Suprapubic skin (tissue), 4 donors: ENCODE results near the gene CACUL1. TPM values are rescaled to one million over a fixed set of nuclear protein-coding genes. Genes with fewer than 3 reads are reported as not detected.

Source experiments
- DNase-seq, 2 donors: peaks; one replicate each; pipeline ENCODE4 v3.0.0-alpha.2; 2019; ENCODE audit warnings: low spot score in 2 of 2
- H3K27ac ChIP-seq: fragments of 200-600 bp; sonication (generic); one replicate; pipeline ENCODE4 v1.5.1; 2019
- H3K27me3 ChIP-seq: fragments of 200-600 bp; sonication (generic); one replicate; pipeline ENCODE4 v1.5.1; 2019
- H3K36me3 ChIP-seq: fragments of 200-600 bp; sonication (generic); one replicate; pipeline ENCODE4 v1.5.1; 2019
- H3K4me1 ChIP-seq: fragments of 200-600 bp; sonication (generic); one replicate; pipeline ENCODE4 v1.5.1; 2019
- H3K4me3 ChIP-seq: fragments of 200-600 bp; sonication (generic); one replicate; pipeline ENCODE4 v1.5.1; 2019; ENCODE audit warnings: mild to moderate bottlenecking
- H3K9me3 ChIP-seq: fragments of 200-600 bp; sonication (generic); one replicate; pipeline ENCODE4 v1.5.1; 2019
- EP300 ChIP-seq: sonication (generic); formaldehyde crosslinking; IDR thresholded peaks from one replicate; pipeline ENCODE4 v1.6.1; 2017; ENCODE audit warnings: antibody characterized with exemption
- POLR2A ChIP-seq, 2 donors: fragments of 450-650 bp; IDR thresholded peaks; one replicate each; pipeline ENCODE4 v1.6.1; 2017; ENCODE audit warnings: antibody characterized with exemption in 2 of 2, mild to moderate bottlenecking in 2 of 2, moderate library complexity in 2 of 2
- POLR2AphosphoS5 ChIP-seq, 3 donors: sonication (generic); formaldehyde crosslinking; IDR thresholded peaks; one replicate each; pipeline ENCODE4 v1.6.1; 2017; ENCODE audit warnings: antibody characterized with exemption in 3 of 3
- WGBS: methylation state at CpG from one replicate; pipeline ENCODE4 v1.1.5; 2018; 5-methylcytosine and 5-hydroxymethylcytosine counted together
- total RNA-seq, 4 donors: library from RNA; depleted of rRNA; stranded (reverse); fragments of >200 nt; gene quantifications; one replicate each; pipeline ENCODE4 v1.1.0, GENCODE V29; 2016
- TF ChIP-seq, protein P1 (sequence below), 2 donors: fragments of 200-600 bp in 1 of 2; fragments of 450-650 bp in 1 of 2; sonication (generic) in 1 of 2; IDR thresholded peaks; one replicate each; pipeline ENCODE4 v1.5.1; 2016 to 2019; ENCODE audit warnings: antibody characterized with exemption in 2 of 2, mild to moderate bottlenecking in 1 of 2, moderate library complexity in 1 of 2

The CACUL1 gene
- total RNA-seq, 4 donors from 2014 or later: 21.9 to 41.6 (median 25.2) TPM

DNA sequence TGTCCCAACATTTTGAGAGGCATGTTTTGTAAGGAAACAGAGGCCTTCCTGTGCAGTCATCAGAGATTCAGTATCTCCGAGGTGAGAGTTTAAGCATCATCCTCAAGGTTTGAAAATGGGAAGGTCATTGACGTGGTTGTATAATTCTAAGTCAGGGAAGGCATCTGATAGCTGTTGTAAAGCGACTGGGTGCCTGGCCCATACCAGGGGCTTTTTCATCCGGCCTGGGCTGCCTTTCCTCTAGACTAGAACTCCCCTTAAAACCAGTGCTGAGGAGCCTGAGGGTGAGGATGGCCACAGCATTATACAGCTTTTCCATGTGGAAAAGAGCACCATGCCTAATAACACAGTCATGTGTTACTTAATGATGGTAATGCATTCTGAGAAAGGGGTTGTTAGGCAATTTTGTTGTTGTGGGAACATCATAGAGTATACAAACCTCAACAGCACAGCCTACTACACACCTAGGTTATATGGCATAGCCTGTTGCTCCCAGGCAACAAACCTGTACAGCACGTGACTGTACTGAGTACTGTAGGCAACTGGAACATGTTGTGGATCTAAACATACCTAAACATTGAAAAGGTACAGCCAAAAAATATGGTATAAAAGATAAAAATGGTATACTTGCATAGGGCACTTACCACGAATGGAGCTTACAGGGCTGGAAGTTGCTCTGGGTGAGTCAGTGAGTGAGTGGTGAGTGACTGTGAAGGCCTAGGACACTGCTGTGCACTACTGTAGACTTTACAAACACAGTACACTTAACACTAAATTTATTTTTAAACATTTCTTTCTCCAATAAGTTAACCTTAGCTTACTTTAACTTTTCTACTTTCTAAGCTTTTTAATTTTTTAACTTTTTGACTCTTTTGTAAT, 13.5 kb upstream of the CACUL1 start:
- H3K4me1 ChIP-seq: peaks cover 4% of the 10 kb centered on the region
- H3K27ac ChIP-seq: no peak overlapping the region
- no peak overlapping the region for H3K4me3 ChIP-seq
- TF ChIP-seq POLR2AphosphoS5 (IDR thresholded peaks at IDR 0.05) (no peak), POLR2A (IDR thresholded peaks at IDR 0.05) (no peak)
- WGBS: 85% methylated on average over 6 of the region's 6 CpGs
- H3K9me3 ChIP-seq: no peaks in the 10 kb centered on the region
- H3K27me3 ChIP-seq: no peaks in the 10 kb centered on the region
- DNase-seq: no peak
- H3K36me3 ChIP-seq: no peaks in the 10 kb centered on the region

GRCh38 chr10:118767297-118768040, 12.7 kb upstream of the CACUL1 start:
- Histone ChIP-seq H3K27ac (no peak overlapping the region), H3K4me3 (no peak overlapping the region), H3K27me3 (no peaks in the 10 kb centered on the region), H3K36me3 (no peaks in the 10 kb centered on the region), H3K9me3 (no peaks in the 10 kb centered on the region), H3K4me1 (peaks cover 4% of the 10 kb centered on the region)
- no peak for TF ChIP-seq POLR2AphosphoS5 (IDR thresholded peaks at IDR 0.05)
- TF ChIP-seq EP300: no peak
- TF ChIP-seq POLR2A (IDR thresholded peaks at IDR 0.05): no peak
- TF ChIP-seq, protein P1, sequence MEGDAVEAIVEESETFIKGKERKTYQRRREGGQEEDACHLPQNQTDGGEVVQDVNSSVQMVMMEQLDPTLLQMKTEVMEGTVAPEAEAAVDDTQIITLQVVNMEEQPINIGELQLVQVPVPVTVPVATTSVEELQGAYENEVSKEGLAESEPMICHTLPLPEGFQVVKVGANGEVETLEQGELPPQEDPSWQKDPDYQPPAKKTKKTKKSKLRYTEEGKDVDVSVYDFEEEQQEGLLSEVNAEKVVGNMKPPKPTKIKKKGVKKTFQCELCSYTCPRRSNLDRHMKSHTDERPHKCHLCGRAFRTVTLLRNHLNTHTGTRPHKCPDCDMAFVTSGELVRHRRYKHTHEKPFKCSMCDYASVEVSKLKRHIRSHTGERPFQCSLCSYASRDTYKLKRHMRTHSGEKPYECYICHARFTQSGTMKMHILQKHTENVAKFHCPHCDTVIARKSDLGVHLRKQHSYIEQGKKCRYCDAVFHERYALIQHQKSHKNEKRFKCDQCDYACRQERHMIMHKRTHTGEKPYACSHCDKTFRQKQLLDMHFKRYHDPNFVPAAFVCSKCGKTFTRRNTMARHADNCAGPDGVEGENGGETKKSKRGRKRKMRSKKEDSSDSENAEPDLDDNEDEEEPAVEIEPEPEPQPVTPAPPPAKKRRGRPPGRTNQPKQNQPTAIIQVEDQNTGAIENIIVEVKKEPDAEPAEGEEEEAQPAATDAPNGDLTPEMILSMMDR (IDR thresholded peaks at IDR 0.05): no peak
- DNase-seq: no peak
- WGBS: 74% methylated on average over 6 of the region's 6 CpGs

GRCh38 chr10:118764195-118764594, 9.4 kb upstream of the CACUL1 start:
- H3K27ac ChIP-seq: no peak overlapping the region
- H3K4me1 ChIP-seq: no peaks in the 10 kb centered on the region
- 76% methylated on average over 4 of the region's 4 CpGs for WGBS
- H3K9me3 ChIP-seq: no peaks in the 10 kb centered on the region
- H3K36me3 ChIP-seq: no peaks in the 10 kb centered on the region
- no peak for TF ChIP-seq POLR2AphosphoS5 (IDR thresholded peaks at IDR 0.05)
- no peak for TF ChIP-seq POLR2A (IDR thresholded peaks at IDR 0.05)
- no peak for TF ChIP-seq EP300
- TF ChIP-seq, protein P1 (IDR thresholded peaks at IDR 0.05): no peak
- DNase-seq: no peak
- no peaks in the 10 kb centered on the region for H3K27me3 ChIP-seq
- H3K4me3 ChIP-seq: no peak overlapping the region

DNA sequence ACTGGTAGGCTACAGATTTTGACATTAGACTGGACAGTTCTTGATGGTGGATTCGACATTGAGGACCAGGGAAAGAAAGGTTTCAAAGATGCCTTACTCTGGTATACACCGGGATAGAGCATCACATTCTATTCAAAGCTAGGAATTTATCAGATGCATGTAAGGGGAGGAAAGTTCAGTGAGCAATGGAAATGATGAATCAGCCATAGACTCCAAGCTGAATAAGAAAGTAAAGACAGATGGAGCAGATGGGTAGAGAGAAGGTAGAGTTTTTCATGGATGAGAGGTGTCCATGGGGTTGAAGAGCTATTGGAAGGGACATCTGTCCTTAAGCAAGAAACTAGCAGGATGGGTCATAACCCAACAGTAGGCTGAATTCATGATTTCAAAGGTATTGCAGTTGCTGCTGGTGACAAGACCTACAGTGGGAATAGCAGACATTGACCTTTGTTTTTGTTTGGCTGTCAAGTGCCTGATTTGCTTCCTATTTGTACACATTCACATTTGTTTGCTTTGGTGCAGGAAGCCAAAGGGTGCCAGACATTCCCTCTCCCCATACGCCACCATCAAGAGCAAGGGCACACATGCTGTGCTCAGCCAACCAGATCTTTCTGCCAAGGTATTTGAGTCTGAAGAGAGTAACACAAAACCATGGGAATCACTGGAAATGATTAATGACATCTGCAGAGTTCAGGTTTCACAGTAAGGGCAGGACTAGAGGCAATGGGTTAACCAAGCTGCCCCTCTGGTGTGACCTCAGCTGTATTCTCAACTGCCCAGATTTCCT, 8.6 kb upstream of the CACUL1 start:
- Histone ChIP-seq H3K36me3 (no peaks in the 10 kb centered on the region), H3K4me1 (no peaks in the 10 kb centered on the region), H3K9me3 (no peaks in the 10 kb centered on the region), H3K27me3 (no peaks in the 10 kb centered on the region), H3K4me3 (no peak overlapping the region), H3K27ac (no peak overlapping the region)
- no peak for DNase-seq
- TF ChIP-seq EP300 (no peak), POLR2AphosphoS5 (IDR thresholded peaks at IDR 0.05) (no peak), POLR2A (IDR thresholded peaks at IDR 0.05) (no peak)
- TF ChIP-seq, protein P1 (IDR thresholded peaks at IDR 0.05): no peak
- WGBS: 89% methylated on average over 3 of the region's 3 CpGs

DNA sequence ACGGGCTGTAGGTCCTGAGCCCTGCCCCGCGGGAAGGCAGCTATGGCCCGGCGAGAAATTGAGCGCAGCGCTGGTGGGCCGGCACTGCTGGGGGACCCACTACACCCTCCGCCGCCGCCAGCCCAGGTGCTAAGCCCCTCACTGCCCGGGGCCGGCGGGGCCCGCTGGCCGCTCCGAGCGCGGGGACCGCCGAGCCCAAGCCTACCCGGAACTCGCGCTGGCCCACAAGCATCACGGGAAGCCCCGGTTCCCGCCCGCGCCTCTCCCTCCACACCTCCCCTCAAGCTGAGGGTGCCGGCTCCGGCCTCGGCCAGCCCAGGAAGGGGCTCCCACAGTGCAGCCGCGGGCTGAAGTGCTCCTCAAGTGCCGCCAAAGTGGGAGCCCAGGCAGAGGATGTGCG, 5.5 kb upstream of the CACUL1 start:
- no peaks in the 10 kb centered on the region for H3K36me3 ChIP-seq
- no peak overlapping the region for H3K27ac ChIP-seq
- TF ChIP-seq EP300 (no peak), POLR2AphosphoS5 (IDR thresholded peaks at IDR 0.05) (no peak), POLR2A (IDR thresholded peaks at IDR 0.05) (no peak)
- TF ChIP-seq, protein P1 (IDR thresholded peaks at IDR 0.05): no peak
- H3K4me1 ChIP-seq: peaks cover 8% of the 10 kb centered on the region
- H3K27me3 ChIP-seq: no peaks in the 10 kb centered on the region
- H3K4me3 ChIP-seq: no peak overlapping the region
- WGBS: 100% methylated on average over 12 of the region's 36 CpGs
- no peak for DNase-seq
- H3K9me3 ChIP-seq: no peaks in the 10 kb centered on the region
